K562 (cell line): Measurements from ENCODE around the gene ZC3H12A. TPM values are rescaled to one million over a fixed set of nuclear protein-coding genes. Genes with fewer than 3 reads are reported as not detected.

Experiments used
- ELF4 ChIP-seq: fragments of 450-650 bp; formaldehyde crosslinking; IDR thresholded peaks from 2 replicates; pipeline ENCODE4 v1.4.0; 2022; ENCODE audit warnings: missing genetic modification characterization
- FOXK1 ChIP-seq: sonication (generic); formaldehyde crosslinking; IDR thresholded peaks from 2 replicates; pipeline ENCODE4 v1.8.0; 2022; ENCODE audit warnings: missing genetic modification reagents, mild to moderate bottlenecking, borderline replicate concordance
- JUND ChIP-seq, 2 experiments: IDR thresholded peaks; 2 replicates in 1 of 2; 3 replicates in 1 of 2; pipeline ENCODE4 v1.6.1; 2011; ENCODE audit warnings: borderline replicate concordance in 2 of 2, low read depth in 2 of 2, low read length in 2 of 2, improper control_type of control experiment in 1 of 2, missing biosample characterization in 1 of 2, missing genetic modification characterization in 1 of 2, missing genetic modification reagents in 1 of 2
- NCOR1 ChIP-seq: fragments of 450-650 bp; IDR thresholded peaks from 2 replicates; pipeline ENCODE4 v1.6.1; 2016; ENCODE audit warnings: mild to moderate bottlenecking, moderate library complexity
- OTX1 ChIP-seq: fragments of 450-650 bp; formaldehyde crosslinking; IDR thresholded peaks from 2 replicates; pipeline ENCODE4 v1.4.0; 2022; ENCODE audit warnings: mild to moderate bottlenecking
- PTBP1 ChIP-seq: fragments of 200-400 bp; formaldehyde crosslinking; IDR thresholded peaks from 2 replicates; pipeline ENCODE4 v1.6.1; 2017; ENCODE audit warnings: low read depth, low read length
- PURB ChIP-seq: sonication (generic); formaldehyde crosslinking; IDR thresholded peaks from 2 replicates; pipeline ENCODE4 v1.9.0; 2021; ENCODE audit warnings: low read depth, mild to moderate bottlenecking, missing genetic modification reagents
- PYGO2 ChIP-seq: fragments of 450-650 bp; IDR thresholded peaks from 2 replicates; pipeline ENCODE4 v1.6.1; 2016; ENCODE audit warnings: mild to moderate bottlenecking, missing genetic modification characterization, moderate library complexity, missing compliant biosample characterization
- TAF7 ChIP-seq: fragments of 450-650 bp; IDR thresholded peaks from 2 replicates; pipeline ENCODE4 v1.6.1; 2016; ENCODE audit warnings: missing genetic modification characterization, missing compliant biosample characterization
- TEAD1 ChIP-seq, 2 experiments: fragments of 450-650 bp in 1 of 2; sonication (generic) in 1 of 2; formaldehyde crosslinking; IDR thresholded peaks; 2 replicates each; pipeline versions ENCODE4 v1.4.0 to v1.8.0; 2020 to 2022; ENCODE audit warnings: mild to moderate bottlenecking in 2 of 2, missing genetic modification reagents in 1 of 2
- U2AF1 ChIP-seq: fragments of 200-400 bp; formaldehyde crosslinking; optimal IDR thresholded peaks from 2 replicates; pipeline ENCODE3; 2017; ENCODE audit warnings: mild to moderate bottlenecking, low read depth, low read length, moderate library complexity
- polyA plus RNA-seq, 8 experiments: library from polyadenylated mRNA; depleted of rRNA in 4 of 8; stranded (reverse) in 5 of 8; unstranded in 3 of 8; fragments of >200 nt; fragmentation: Nextera tagmentation in 2 of 8; fragmentation: Illumina TruSeq in 1 of 8; extraction: Ambion mirVana in 2 of 8; extraction: Trizol in 1 of 8; gene quantifications; 2 replicates each; pipeline versions ENCODE4 v1.2.1 to v1.2.3, GENCODE V29; 2011 to 2014; ENCODE audit warnings: inconsistent platforms in 1 of 8, missing spikeins in 1 of 8
- total RNA-seq, 7 experiments: library from RNA; depleted of rRNA in 6 of 7; stranded (reverse); fragments of >200 nt in 6 of 7; fragmentation: Illumina TruSeq in 2 of 7; extraction: Trizol in 2 of 7; gene quantifications; 2 replicates each; pipeline versions ENCODE4 v1.2.1 to v1.2.3, GENCODE V29; 2011 to 2021; ENCODE audit warnings: low replicate concordance in 1 of 7
- TF ChIP-seq, protein P1 (sequence below): sonication (generic); formaldehyde crosslinking; IDR thresholded peaks from 2 replicates; pipeline ENCODE4 v1.8.0; 2023; ENCODE audit warnings: mild to moderate bottlenecking, missing genetic modification reagents
- TF ChIP-seq, protein P2 (sequence below): fragments of 250-450 bp; sonication (Bioruptor Pico); IDR thresholded peaks from 2 replicates; pipeline ENCODE4 v1.5.0; 2022; ENCODE audit warnings: mild to moderate bottlenecking
- TF ChIP-seq, protein P3 (sequence below): conservative IDR thresholded peaks from 2 replicates; pipeline ENCODE4 v1.6.1; 2011; ENCODE audit warnings: low read depth, mild to moderate bottlenecking, low read length; ENCODE audit not compliant: control insufficient read depth

Gene ZC3H12A
- total and polyA plus RNA-seq, 9 of the 15 experiments (the other 6 are each of a cell fraction or from before 2014, with no cell fraction given) = 0.14 to 9.4 (median 6.7) TPM

DNA sequence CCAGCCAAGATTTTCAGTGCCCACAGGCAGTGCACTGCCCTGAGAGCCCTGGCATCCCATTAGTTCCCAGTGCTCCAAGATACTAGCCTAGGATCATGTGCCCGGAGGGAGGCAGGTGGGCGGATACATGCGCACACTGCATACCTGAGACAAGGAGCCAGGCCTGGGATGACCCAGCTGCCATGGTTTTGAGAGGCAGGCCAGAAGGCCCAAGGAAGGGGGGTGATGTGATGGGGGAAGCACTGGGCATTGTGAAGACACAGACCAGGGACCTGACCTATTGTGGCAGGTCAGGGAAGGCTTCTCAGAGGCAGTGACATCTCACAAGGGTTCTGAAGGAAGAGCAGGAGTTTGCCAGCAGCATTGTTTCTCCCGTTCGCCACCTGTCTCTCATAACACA lies 3.6 kb downstream of the ZC3H12A start (continued):
- no peak for TF ChIP-seq TEAD1 (CRISPR knock-in tag; IDR thresholded peaks at IDR 0.05)
- no peak for TF ChIP-seq FOXK1
- TF ChIP-seq, protein P1, sequence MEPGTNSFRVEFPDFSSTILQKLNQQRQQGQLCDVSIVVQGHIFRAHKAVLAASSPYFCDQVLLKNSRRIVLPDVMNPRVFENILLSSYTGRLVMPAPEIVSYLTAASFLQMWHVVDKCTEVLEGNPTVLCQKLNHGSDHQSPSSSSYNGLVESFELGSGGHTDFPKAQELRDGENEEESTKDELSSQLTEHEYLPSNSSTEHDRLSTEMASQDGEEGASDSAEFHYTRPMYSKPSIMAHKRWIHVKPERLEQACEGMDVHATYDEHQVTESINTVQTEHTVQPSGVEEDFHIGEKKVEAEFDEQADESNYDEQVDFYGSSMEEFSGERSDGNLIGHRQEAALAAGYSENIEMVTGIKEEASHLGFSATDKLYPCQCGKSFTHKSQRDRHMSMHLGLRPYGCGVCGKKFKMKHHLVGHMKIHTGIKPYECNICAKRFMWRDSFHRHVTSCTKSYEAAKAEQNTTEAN (CRISPR knock-in tag) = no peak
- TF ChIP-seq, protein P2, sequence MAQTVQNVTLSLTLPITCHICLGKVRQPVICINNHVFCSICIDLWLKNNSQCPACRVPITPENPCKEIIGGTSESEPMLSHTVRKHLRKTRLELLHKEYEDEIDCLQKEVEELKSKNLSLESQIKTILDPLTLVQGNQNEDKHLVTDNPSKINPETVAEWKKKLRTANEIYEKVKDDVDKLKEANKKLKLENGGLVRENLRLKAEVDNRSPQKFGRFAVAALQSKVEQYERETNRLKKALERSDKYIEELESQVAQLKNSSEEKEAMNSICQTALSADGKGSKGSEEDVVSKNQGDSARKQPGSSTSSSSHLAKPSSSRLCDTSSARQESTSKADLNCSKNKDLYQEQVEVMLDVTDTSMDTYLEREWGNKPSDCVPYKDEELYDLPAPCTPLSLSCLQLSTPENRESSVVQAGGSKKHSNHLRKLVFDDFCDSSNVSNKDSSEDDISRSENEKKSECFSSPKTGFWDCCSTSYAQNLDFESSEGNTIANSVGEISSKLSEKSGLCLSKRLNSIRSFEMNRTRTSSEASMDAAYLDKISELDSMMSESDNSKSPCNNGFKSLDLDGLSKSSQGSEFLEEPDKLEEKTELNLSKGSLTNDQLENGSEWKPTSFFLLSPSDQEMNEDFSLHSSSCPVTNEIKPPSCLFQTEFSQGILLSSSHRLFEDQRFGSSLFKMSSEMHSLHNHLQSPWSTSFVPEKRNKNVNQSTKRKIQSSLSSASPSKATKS (CRISPR knock-in tag) = no peak
- TF ChIP-seq NCOR1 = no peak
- TF ChIP-seq PURB = no peak
- TF ChIP-seq JUND (IDR thresholded peaks at IDR 0.05; ENCODE audit: borderline replicate concordance, low read depth, low read length) = no peak
- no peak for TF ChIP-seq JUND (tag; IDR thresholded peaks at IDR 0.05; ENCODE audit: borderline replicate concordance, low read depth, low read length)
- TF ChIP-seq, protein P3, sequence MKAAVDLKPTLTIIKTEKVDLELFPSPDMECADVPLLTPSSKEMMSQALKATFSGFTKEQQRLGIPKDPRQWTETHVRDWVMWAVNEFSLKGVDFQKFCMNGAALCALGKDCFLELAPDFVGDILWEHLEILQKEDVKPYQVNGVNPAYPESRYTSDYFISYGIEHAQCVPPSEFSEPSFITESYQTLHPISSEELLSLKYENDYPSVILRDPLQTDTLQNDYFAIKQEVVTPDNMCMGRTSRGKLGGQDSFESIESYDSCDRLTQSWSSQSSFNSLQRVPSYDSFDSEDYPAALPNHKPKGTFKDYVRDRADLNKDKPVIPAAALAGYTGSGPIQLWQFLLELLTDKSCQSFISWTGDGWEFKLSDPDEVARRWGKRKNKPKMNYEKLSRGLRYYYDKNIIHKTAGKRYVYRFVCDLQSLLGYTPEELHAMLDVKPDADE = no peak
- TF ChIP-seq PYGO2 = no peak
- TF ChIP-seq ELF4 (CRISPR knock-in tag) = no peak
- no peak for TF ChIP-seq TAF7 (tag)
- TF ChIP-seq PTBP1 = no peak
- no peak for TF ChIP-seq OTX1 (CRISPR knock-in tag)
- no peak for TF ChIP-seq U2AF1
